H1 (cell line): ENCODE data around the gene SGMS1. TPM values are rescaled to one million over a fixed set of nuclear protein-coding genes. Genes with fewer than 3 reads are reported as not detected.

Experiments used
- CTCF ChIA-PET: fragments of 300-600 bp; sonication (Branson Sonifier 250); formaldehyde crosslinking; loops from one replicate; lab custom pipeline; 2021; ENCODE audit not compliant: partially characterized antibody; lab: Charles Lee
- POLR2A ChIA-PET: fragments of 300-600 bp; sonication (Branson Sonifier 250); formaldehyde crosslinking; loops from one replicate; lab custom pipeline; 2021; ENCODE audit warnings: inconsistent platforms; ENCODE audit not compliant: partially characterized antibody; lab: Charles Lee
- DNase-seq, 2 experiments: peaks; one replicate each; pipeline versions ENCODE4 v3.0.0 to v3.0.0-alpha.2; 2010 to 2022; ENCODE audit warnings: low spot score in 2 of 2, low read depth in 1 of 2, mixed read lengths in 1 of 2
- FAIRE-seq: peaks from 2 replicates; lab custom pipeline; 2011; peaks lifted over from hg19 to GRCh38; lab: Jason Lieb, UNC
- H2AFZ ChIP-seq: 2 replicates; pipeline ENCODE4 v1.8.1; 2012; ENCODE audit warnings: low read length, inconsistent platforms
- H2AK5ac ChIP-seq: 2 replicates; pipeline ENCODE4 v1.6.1; 2013; ENCODE audit warnings: low read depth, low read length
- H2BK120ac ChIP-seq: replicated peaks from 2 replicates; pipeline ENCODE3; 2013; ENCODE audit warnings: low read depth, low read length, inconsistent platforms
- H2BK12ac ChIP-seq: 2 replicates; pipeline ENCODE4 v1.6.1; 2013; ENCODE audit warnings: low read depth, low read length
- H2BK15ac ChIP-seq: 2 replicates; pipeline ENCODE4 v1.6.1; 2013; ENCODE audit warnings: low read length
- H2BK20ac ChIP-seq: 2 replicates; pipeline ENCODE4 v1.6.1; 2013; ENCODE audit warnings: low read length
- H2BK5ac ChIP-seq: 2 replicates; pipeline ENCODE4 v1.6.1; 2013; ENCODE audit warnings: low read depth, low read length
- H3K14ac ChIP-seq: 2 replicates; pipeline ENCODE4 v1.6.1; 2013; ENCODE audit warnings: inconsistent platforms; ENCODE audit not compliant: insufficient read length
- H3K18ac ChIP-seq: 2 replicates; pipeline ENCODE4 v1.6.1; 2013; ENCODE audit warnings: low read length; ENCODE audit errors: extremely low read depth
- H3K23ac ChIP-seq: 2 replicates; pipeline ENCODE4 v1.6.1; 2013; ENCODE audit warnings: inconsistent platforms; ENCODE audit not compliant: insufficient read length
- H3K23me2 ChIP-seq: 2 replicates; pipeline ENCODE4 v1.6.1; 2013; ENCODE audit warnings: low read depth, low read length
- H3K27ac ChIP-seq: 2 replicates; pipeline ENCODE4 v1.6.1; 2011; ENCODE audit warnings: low read depth, low read length, inconsistent platforms
- H3K27me3 ChIP-seq, 4 experiments: replicated peaks in 1 of 4; 1 replicate in 1 of 4; 2 replicates in 3 of 4; pipeline versions ENCODE4 v1.6.1 to v1.8.1; 2011 to 2013; ENCODE audit warnings: low read length in 3 of 4, mild to moderate bottlenecking in 3 of 4, inconsistent platforms in 2 of 4, mixed read lengths in 2 of 4, moderate library complexity in 1 of 4; ENCODE audit not compliant: control insufficient read depth in 3 of 4, insufficient read depth in 3 of 4; ENCODE audit errors: extremely low read depth in 1 of 4
- H3K36me3 ChIP-seq, 4 experiments: 2 replicates each; pipeline versions ENCODE4 v1.6.1 to v1.8.1; 2011 to 2013; ENCODE audit warnings: mild to moderate bottlenecking in 4 of 4, low read length in 3 of 4, moderate library complexity in 2 of 4, control low read depth in 1 of 4, inconsistent platforms in 1 of 4; ENCODE audit not compliant: insufficient read depth in 4 of 4, control insufficient read depth in 2 of 4
- H3K4ac ChIP-seq: replicated peaks from 2 replicates; pipeline ENCODE3; 2013; ENCODE audit warnings: low read length, low read depth, mixed read lengths, inconsistent platforms; ENCODE audit not compliant: insufficient read length
- H3K4me1 ChIP-seq, 4 experiments: replicated peaks in 1 of 4; 1 replicate in 1 of 4; 2 replicates in 3 of 4; pipeline versions ENCODE4 v1.6.1 to v1.8.1; 2011 to 2013; ENCODE audit warnings: low read length in 3 of 4, inconsistent platforms in 2 of 4, mixed read lengths in 1 of 4; ENCODE audit not compliant: insufficient read depth in 4 of 4, control insufficient read depth in 3 of 4
- H3K4me2 ChIP-seq, 2 experiments: 2 replicates each; pipeline versions ENCODE4 v1.6.1 to v1.8.1; 2011 to 2013; ENCODE audit warnings: low read depth in 2 of 2, low read length in 2 of 2, control low read depth in 1 of 2, inconsistent platforms in 1 of 2, mild to moderate bottlenecking in 1 of 2; ENCODE audit not compliant: insufficient read depth in 1 of 2
- H3K4me3 ChIP-seq, 4 experiments: fragments of 200-600, 300-600 bp in 1 of 4; sonication (generic), shearing (Covaris generic), sonication (Bioruptor Twin) in 1 of 4; 2 replicates each; pipeline versions ENCODE4 v1.5.1 to v1.8.1; 2011 to 2016; ENCODE audit warnings: low read length in 4 of 4, low read depth in 3 of 4, control low read depth in 2 of 4, inconsistent platforms in 2 of 4, mild to moderate bottlenecking in 2 of 4, mixed read lengths in 1 of 4, moderate library complexity in 1 of 4; ENCODE audit not compliant: insufficient read depth in 2 of 4; ENCODE audit errors: extremely low read depth in 1 of 4
- H3K56ac ChIP-seq: replicated peaks from 2 replicates; pipeline ENCODE3; 2013; ENCODE audit warnings: low read depth, mild to moderate bottlenecking, mixed read lengths, low read length, inconsistent platforms; ENCODE audit not compliant: insufficient read length
- H3K79me1 ChIP-seq: 2 replicates; pipeline ENCODE4 v1.6.1; 2013; ENCODE audit warnings: low read depth, low read length, control low read depth
- H3K79me2 ChIP-seq, 2 experiments: 2 replicates each; pipeline versions ENCODE4 v1.6.1 to v1.8.1; 2012 to 2013; ENCODE audit warnings: low read length in 2 of 2, mild to moderate bottlenecking in 2 of 2, inconsistent platforms in 1 of 2; ENCODE audit not compliant: insufficient read depth in 2 of 2, control insufficient read depth in 1 of 2
- H3K9ac ChIP-seq, 4 experiments: replicated peaks in 1 of 4; 1 replicate in 1 of 4; 2 replicates in 3 of 4; pipeline versions ENCODE4 v1.6.1 to v1.8.1; 2011 to 2013; ENCODE audit warnings: low read depth in 3 of 4, low read length in 3 of 4, control low read depth in 2 of 4, mild to moderate bottlenecking in 2 of 4, moderate library complexity in 2 of 4, inconsistent platforms in 1 of 4; ENCODE audit errors: extremely low read depth in 1 of 4
- H3K9me3 ChIP-seq, 2 experiments: 2 replicates each; pipeline versions ENCODE4 v1.6.1 to v1.8.1; 2012 to 2013; ENCODE audit warnings: mild to moderate bottlenecking in 2 of 2, moderate library complexity in 2 of 2, control low read depth in 1 of 2, inconsistent platforms in 1 of 2, low read depth in 1 of 2, low read length in 1 of 2, mixed read lengths in 1 of 2; ENCODE audit not compliant: insufficient read depth in 2 of 2
- H4K20me1 ChIP-seq, 2 experiments: replicated peaks in 1 of 2; 2 replicates each; pipeline versions ENCODE3 to v1.8.1; 2011 to 2013; ENCODE audit warnings: inconsistent platforms in 2 of 2, low read length in 2 of 2, mild to moderate bottlenecking in 1 of 2; ENCODE audit not compliant: insufficient read depth in 2 of 2, control insufficient read depth in 1 of 2
- H4K5ac ChIP-seq: 2 replicates; pipeline ENCODE4 v1.6.1; 2013; ENCODE audit warnings: low read length, low read depth, mixed read lengths, inconsistent platforms; ENCODE audit not compliant: insufficient read length
- H4K8ac ChIP-seq: 2 replicates; pipeline ENCODE4 v1.8.0; 2013; ENCODE audit warnings: mild to moderate bottlenecking, moderate library complexity, low read length, inconsistent platforms; ENCODE audit not compliant: insufficient read depth; ENCODE audit errors: extremely low read depth
- H4K91ac ChIP-seq: replicated peaks from 2 replicates; pipeline ENCODE3; 2013; ENCODE audit warnings: low read length, mixed read lengths, inconsistent platforms; ENCODE audit not compliant: insufficient read length
- ASH2L ChIP-seq: fragments of 200-600, 300-600 bp; sonication (generic); IDR thresholded peaks from one replicate; pipeline ENCODE4 v1.7.1; 2017; ENCODE audit warnings: low read length
- BRCA1 ChIP-seq: IDR thresholded peaks from 2 replicates; pipeline ENCODE4 v1.6.1; 2012; ENCODE audit warnings: low read depth, low read length, improper control_type of control experiment
- CBX5 ChIP-seq: fragments of 300-800, 300-1000 bp; sonication (generic); IDR thresholded peaks from 2 replicates; pipeline ENCODE4 v1.7.1; 2016; ENCODE audit warnings: antibody characterized with exemption, low read length, low read depth
- HDAC2 ChIP-seq, 2 experiments: fragments of 300-600 bp in 1 of 2; sonication (generic) in 1 of 2; IDR thresholded peaks; 2 replicates each; pipeline ENCODE4 v1.6.1; 2011 to 2012; ENCODE audit warnings: low read depth in 2 of 2, low read length in 2 of 2, mild to moderate bottlenecking in 2 of 2, moderate library complexity in 2 of 2, borderline replicate concordance in 1 of 2, inconsistent platforms in 1 of 2
- KDM5A ChIP-seq: fragments of 200-600 bp; IDR thresholded peaks from 2 replicates; pipeline ENCODE4 v1.7.1; 2012; ENCODE audit warnings: mild to moderate bottlenecking, low read length, inconsistent platforms, mixed read lengths
- MAX ChIP-seq: IDR thresholded peaks from 2 replicates; pipeline ENCODE4 v1.6.1; 2012; ENCODE audit warnings: inconsistent platforms
- NRF1 ChIP-seq: IDR thresholded peaks from 2 replicates; pipeline ENCODE4 v1.6.1; 2011; ENCODE audit warnings: mild to moderate bottlenecking, low read depth, low read length, improper control_type of control experiment
- RXRA ChIP-seq: IDR thresholded peaks from 2 replicates; pipeline ENCODE4 v1.6.1; 2011; ENCODE audit warnings: low read depth, mild to moderate bottlenecking, low read length, moderate library complexity; ENCODE audit not compliant: insufficient read depth
- SAP30 ChIP-seq: fragments of 300-600 bp; sonication (generic); IDR thresholded peaks from 2 replicates; pipeline ENCODE4 v1.7.1; 2012; ENCODE audit warnings: low read length, moderate library complexity, mild to moderate bottlenecking, inconsistent platforms; ENCODE audit not compliant: insufficient read depth, insufficient replicate concordance
- SP2 ChIP-seq: IDR thresholded peaks from 2 replicates; pipeline ENCODE4 v1.6.1; 2012; ENCODE audit warnings: mild to moderate bottlenecking, low read length, inconsistent platforms
- SRF ChIP-seq: IDR thresholded peaks from 2 replicates; pipeline ENCODE4 v1.6.1; 2011; ENCODE audit warnings: mild to moderate bottlenecking, low read depth, low read length, moderate library complexity
- TAF1 ChIP-seq: IDR thresholded peaks from 2 replicates; pipeline ENCODE4 v1.6.1; 2011; ENCODE audit warnings: mild to moderate bottlenecking, low read depth, low read length
- USF2 ChIP-seq: IDR thresholded peaks from 2 replicates; pipeline ENCODE4 v1.6.1; 2011; ENCODE audit warnings: low read length, improper control_type of control experiment
- WGBS, 2 experiments: shearing (Covaris generic) in 1 of 2; methylation state at CpG; one replicate each; pipeline versions ENCODE4 v1.1.6 to v1.1.7; 2013 to 2015; ENCODE audit warnings: low lambda C conversion rate in 2 of 2, mixed read lengths in 2 of 2, inconsistent platforms in 1 of 2, low coverage in 1 of 2, missing lambda C conversion rate in 1 of 2; ENCODE audit not compliant: insufficient replicate concordance in 2 of 2, insufficient coverage in 1 of 2, insufficient read length in 1 of 2; ENCODE audit errors: extremely low coverage in 1 of 2, missing lambda C conversion rate in 1 of 2; 5-methylcytosine and 5-hydroxymethylcytosine counted together
- polyA plus RNA-seq, 7 experiments: library from polyadenylated mRNA; depleted of rRNA in 3 of 7; stranded (reverse) in 5 of 7; unstranded in 2 of 7; fragments of >200 nt in 5 of 7; fragments of 200-250 nt in 2 of 7; gene quantifications; 1 replicate in 5 of 7; 2 replicates in 1 of 7; 4 replicates in 1 of 7; pipeline versions ENCODE4 v1.2.1 to v1.2.3, GENCODE V29; 2011 to 2013; ENCODE audit warnings: missing spikeins in 2 of 7, mixed read lengths in 2 of 7
- total RNA-seq: library from RNA; stranded (reverse); fragmentation: NEBNext Ultra II Directional; extraction: Animal tissue kit (Norgen Biotek cat#: 25700); gene quantifications from 2 replicates; pipeline ENCODE4 v1.2.1, GENCODE V29; 2021

Gene SGMS1
- total and polyA plus RNA-seq, 2 of the 8 experiments (the other 6 are each of a cell fraction or from before 2014, with no cell fraction given): 6.0 to 15.6 TPM

- no peak overlapping the region for H3K4me3 ChIP-seq
- no peaks in the 10 kb centered on the region for H3K27me3 ChIP-seq
- peaks cover 5% of the 10 kb centered on the region; the same call in 1 of the 2 replicates for H3K79me1 ChIP-seq
- no peaks in the 10 kb centered on the region for H3K9me3 ChIP-seq
- H3K4ac ChIP-seq: no peak overlapping the region
- H2BK120ac ChIP-seq: no peak overlapping the region
- H3K27ac ChIP-seq: no peak overlapping the region
- H3K23ac ChIP-seq: no peak overlapping the region
- H4K20me1 ChIP-seq: no peaks in the 10 kb centered on the region
- ChIA-PET POLR2A (no interaction called here), CTCF (interaction anchor here (0.8 kb wide), 1 partner anchor 8 kb away, joined by 3 read pairs; no protein-coding TSS in a partner anchor)
- H3K36me3 ChIP-seq: no peaks in the 10 kb centered on the region
- H3K18ac ChIP-seq: no peak overlapping the region
- no peaks in the 10 kb centered on the region for H3K23me2 ChIP-seq
- H2BK5ac ChIP-seq: no peak overlapping the region
- no peak overlapping the region for H2BK12ac ChIP-seq
- no peak overlapping the region for H2BK15ac ChIP-seq
- H3K9ac ChIP-seq: no peak overlapping the region
- peaks cover 5 to 28% (median 12%) of the 10 kb centered on the region in 4 experiments; a peak in 6 of 7 replicates for H3K4me1 ChIP-seq
- no peak overlapping the region for H4K5ac ChIP-seq
- peaks cover 0 to 14% of the 10 kb centered on the region in 2 experiments; a peak in 2 of 4 replicates for H3K79me2 ChIP-seq
- H4K91ac ChIP-seq: no peak overlapping the region
- H2AFZ ChIP-seq: no peak overlapping the region
- DNase-seq (no peak), FAIRE-seq (no peak)
- no peak overlapping the region for H3K56ac ChIP-seq
- WGBS, 2 experiments: 81% methylated on average over 1 of the region's 1 CpG; no CpG with 5 or more reads in 1 of the 2 experiments
- H2BK20ac ChIP-seq: no peak overlapping the region
- H3K14ac ChIP-seq: no peak overlapping the region
- H4K8ac ChIP-seq: no peak overlapping the region
- no peak overlapping the region for H3K4me2 ChIP-seq
- H2AK5ac ChIP-seq: no peak overlapping the region
- TF ChIP-seq SRF: no peak
- no peak for TF ChIP-seq SP2
- TF ChIP-seq NRF1: no peak
- no peak for TF ChIP-seq SAP30
- no peak for TF ChIP-seq KDM5A
- TF ChIP-seq CBX5: no peak
- TF ChIP-seq BRCA1: no peak
- no peak for TF ChIP-seq USF2
- no peak for TF ChIP-seq TAF1
- no peak for TF ChIP-seq MAX
- TF ChIP-seq RXRA: no peak
- no peak for TF ChIP-seq ASH2L
- no peak for TF ChIP-seq HDAC2 (IDR thresholded peaks at IDR 0.05; ENCODE audit: borderline replicate concordance in 1 of 2, low read depth in 2 of 2, low read length in 2 of 2)
Measured at GRCh38 chr10:50504389-50504788, 119.4 kb downstream of the SGMS1 start.
